Adrenal gland (tissue), 12 donors: ENCODE measurements around the gene PRPF38A. TPM values are rescaled to one million over a fixed set of nuclear protein-coding genes. Genes with fewer than 3 reads are reported as not detected.

ENCODE experiments used
- DNase-seq, 7 donors: peaks; one replicate each; pipeline ENCODE4 v3.0.0-alpha.2; 2019 to 2020
- H3K27ac ChIP-seq, 5 donors: fragments of 200-600 bp; sonication (generic) in 4 of 5; 1 replicate in 3 of 5; 2 replicates in 2 of 5; pipeline versions ENCODE4 v1.5.1 to v1.8.0; 2016 to 2020; ENCODE audit warnings: mild to moderate bottlenecking in 1 of 5
- H3K27me3 ChIP-seq: fragments of 200-600 bp; 2 replicates; pipeline ENCODE4 v1.8.0; 2021
- H3K36me3 ChIP-seq, 2 donors: fragments of 200-600 bp; replicated peaks in 1 of 2; 1 replicate in 1 of 2; 2 replicates in 1 of 2; pipeline versions ENCODE4 v1.5.1 to v1.8.0; 2018 to 2022
- H3K4me1 ChIP-seq, 2 donors: fragments of 200-600 bp; replicated peaks in 1 of 2; 1 replicate in 1 of 2; 2 replicates in 1 of 2; pipeline versions ENCODE4 v1.5.1 to v1.8.0; 2018 to 2021
- H3K4me3 ChIP-seq, 4 donors: fragments of 200-600 bp; sonication (generic) in 3 of 4; one replicate each; pipeline ENCODE4 v1.5.1; 2016 to 2018
- H3K9me3 ChIP-seq, 3 donors: fragments of 200-600 bp; sonication (generic) in 1 of 3; replicated peaks in 1 of 3; 1 replicate in 2 of 3; 2 replicates in 1 of 3; pipeline versions ENCODE4 v1.5.1 to v1.8.0; 2016 to 2021
- CTCF ChIP-seq, 6 experiments: fragments of 450-650 bp in 4 of 6; fragments of 200-600 bp in 2 of 6; sonication (generic) in 1 of 6; IDR thresholded peaks; 1 replicate in 5 of 6; 2 replicates in 1 of 6; pipeline versions ENCODE4 v1.5.1 to v1.8.0; 2016 to 2021; ENCODE audit warnings: antibody characterized with exemption in 6 of 6, mild to moderate bottlenecking in 2 of 6, moderate library complexity in 1 of 6
- POLR2A ChIP-seq, 2 donors: fragments of 450-650 bp; IDR thresholded peaks; one replicate each; pipeline ENCODE4 v1.6.1; 2017; ENCODE audit warnings: antibody characterized with exemption in 2 of 2, mild to moderate bottlenecking in 2 of 2, moderate library complexity in 1 of 2
- WGBS, 4 donors: extraction: QIAGEN DNeasy Blood & Tissue Kit in 2 of 4; methylation state at CpG; one replicate each; pipeline versions ENCODE4 v1.1.5 to v1.1.7; 2013 to 2017; 5-methylcytosine and 5-hydroxymethylcytosine counted together
- intact Hi-C, 2 donors: fragments of 100-400 bp; cut with DNase I; formaldehyde crosslinking; loops; one replicate each; pipeline versions ENCODE4 v1.14.1 to v1.15.0; 2022 to 2023
- polyA plus RNA-seq, 3 donors: library from polyadenylated mRNA; stranded (reverse); fragments of 200-250 nt in 2 of 3; fragments of 350-450 nt in 1 of 3; fragmentation: Illumina TruSeq in 1 of 3; extraction: RNeasy Lipid Tissue Mini Kit (QIAGEN cat#74804) in 1 of 3; gene quantifications; one replicate each; pipeline ENCODE4 v1.2.3, GENCODE V29; 2013 to 2014
- total RNA-seq, 9 donors: library from RNA; depleted of rRNA in 4 of 9; stranded (reverse); fragments of >200 nt in 4 of 9; fragments of 120-200 nt in 1 of 9; fragmentation: NEBNext Ultra II Directional in 1 of 9; extraction: Animal tissue kit (Norgen Biotek cat#: 25700) in 1 of 9; gene quantifications; one replicate each; pipeline versions ENCODE4 v1.1.0 to v1.2.4, GENCODE V29; 2013 to 2023
- donor health status: healthy with polysubstance abuse.
- donor health status: Bipolar disorder and iron deficiency.
- donor health status: DM: yes; HTN: yes; CAD: no.
- donor health status: DM: no; HTN: no; CAD: no.
- donor health status: DM: no; HTN: no; CAD: no.
- donor health status: DM: yes; HTN: yes; CAD: no.

Gene PRPF38A
- total and polyA plus RNA-seq, 12 donors = 5.1 to 33.7 (median 18.6) TPM

- intact Hi-C loops = no loop called here
- Histone ChIP-seq H3K36me3 (peaks cover 0 to 94% of the 10 kb centered on the region in 2 donors), H3K4me1 (no peaks in the 10 kb centered on the region), H3K9me3 (no peaks in the 10 kb centered on the region), H3K27ac (no peak overlapping the region), H3K4me3 (no peak overlapping the region), H3K27me3 (no peaks in the 10 kb centered on the region)
- TF ChIP-seq CTCF (IDR thresholded peaks at IDR 0.05) = no peak
- TF ChIP-seq POLR2A (IDR thresholded peaks at IDR 0.05) = no peak
- no peak for DNase-seq
Measured at GRCh38 chr1:52414942-52415341, 10.5 kb downstream of the PRPF38A start.

- Histone ChIP-seq H3K27ac (no peak overlapping the region), H3K4me1 (no peaks in the 10 kb centered on the region), H3K27me3 (no peaks in the 10 kb centered on the region), H3K9me3 (no peaks in the 10 kb centered on the region), H3K36me3 (peaks cover 0 to 81% of the 10 kb centered on the region in 2 donors), H3K4me3 (no peak overlapping the region)
- intact Hi-C loops = no loop called here
- 80 to 97% (median 88%) methylated on average over 2 of the region's 2 CpGs for WGBS, 4 donors
- DNase-seq = no peak
- TF ChIP-seq POLR2A (IDR thresholded peaks at IDR 0.05) = no peak
Measured at GRCh38 chr1:52416811-52417210, 12.4 kb downstream of the PRPF38A start.

GRCh38 chr1:52420713-52421112, 16.3 kb downstream of the PRPF38A start:
- peaks cover 0 to 66% of the 10 kb centered on the region in 2 donors for H3K36me3 ChIP-seq
- no peak overlapping the region for H3K27ac ChIP-seq
- DNase-seq = no peak
- no peaks in the 10 kb centered on the region for H3K4me1 ChIP-seq
- 85 to 100% (median 97%) methylated on average over 1 of the region's 1 CpG for WGBS, 4 donors
- TF ChIP-seq POLR2A (IDR thresholded peaks at IDR 0.05) = no peak
- TF ChIP-seq CTCF (IDR thresholded peaks at IDR 0.05) = no peak
- no peaks in the 10 kb centered on the region for H3K9me3 ChIP-seq
- no peaks in the 10 kb centered on the region for H3K27me3 ChIP-seq
- intact Hi-C loops = no loop called here
- no peak overlapping the region for H3K4me3 ChIP-seq

DNA sequence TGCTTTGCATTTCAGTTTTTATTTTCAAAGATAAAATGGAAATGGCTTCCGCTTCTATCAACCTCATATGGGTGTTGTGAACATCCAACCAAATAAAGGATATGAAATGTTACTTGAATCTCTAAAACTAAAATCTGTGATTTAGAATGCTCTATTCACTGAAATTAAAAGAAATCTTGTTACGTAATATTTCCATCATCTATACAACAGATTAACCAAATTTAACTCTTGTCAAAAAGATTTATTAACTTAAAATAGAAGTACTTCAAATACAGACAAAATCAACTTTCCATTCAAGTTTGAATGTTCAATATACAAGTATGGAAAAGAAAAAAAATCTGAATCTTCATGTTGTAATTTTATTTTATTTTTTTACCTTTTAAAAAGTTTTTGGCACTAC, 18.7 kb downstream of the PRPF38A start:
- no peak overlapping the region for H3K4me3 ChIP-seq
- no peak for DNase-seq
- intact Hi-C loops = no loop called here
- TF ChIP-seq CTCF (IDR thresholded peaks at IDR 0.05) = no peak
- TF ChIP-seq POLR2A (IDR thresholded peaks at IDR 0.05) = no peak
- H3K27me3 ChIP-seq = no peaks in the 10 kb centered on the region
- H3K9me3 ChIP-seq = no peaks in the 10 kb centered on the region
- 97 to 99% (median 98%) methylated on average over 2 of the region's 2 CpGs for WGBS, 4 donors
- peaks cover 0 to 44% of the 10 kb centered on the region in 2 donors for H3K36me3 ChIP-seq
- H3K4me1 ChIP-seq = no peaks in the 10 kb centered on the region
- H3K27ac ChIP-seq = no peak overlapping the region

GRCh38 chr1:52423771-52424170, 19.4 kb downstream of the PRPF38A start:
- H3K27ac ChIP-seq = no peak overlapping the region
- no peak for DNase-seq
- intact Hi-C loops = no loop called here
- H3K9me3 ChIP-seq = no peaks in the 10 kb centered on the region
- no peaks in the 10 kb centered on the region for H3K27me3 ChIP-seq
- TF ChIP-seq CTCF (IDR thresholded peaks at IDR 0.05) = no peak
- no peak for TF ChIP-seq POLR2A (IDR thresholded peaks at IDR 0.05)
- H3K36me3 ChIP-seq = peaks cover 0 to 37% of the 10 kb centered on the region in 2 donors
- no peak overlapping the region for H3K4me3 ChIP-seq
- no peaks in the 10 kb centered on the region for H3K4me1 ChIP-seq
- 67 to 79% (median 77%) methylated on average over 9 of the region's 9 CpGs for WGBS, 4 donors
